IMR-90 (cell line): ENCODE measurements around the gene SPRY1.

Experiments
- BHLHE40 ChIP-seq: fragments of 150-350 bp; IDR thresholded peaks from 2 replicates; pipeline ENCODE4 v1.6.1; 2016; ENCODE audit warnings: mild to moderate bottlenecking, low read depth, low read length
- CHD1 ChIP-seq: IDR thresholded peaks from 2 replicates; pipeline ENCODE4 v1.6.1; 2012; ENCODE audit warnings: low read depth, low read length, improper control_type of control experiment
- CTCF ChIP-seq: conservative IDR thresholded peaks from 2 replicates; pipeline ENCODE4 v1.5.1; 2012; ENCODE audit warnings: mild to moderate bottlenecking, low read depth, low read length, improper control_type of control experiment
- FOS ChIP-seq: fragments of 150-350 bp; IDR thresholded peaks from 2 replicates; pipeline ENCODE4 v1.6.1; 2016; ENCODE audit warnings: low read depth, low read length
- MAFK ChIP-seq: IDR thresholded peaks from 2 replicates; pipeline ENCODE4 v1.6.1; 2012; ENCODE audit warnings: low read depth, low read length, improper control_type of control experiment
- POLR2A ChIP-seq: IDR thresholded peaks from 2 replicates; pipeline ENCODE4 v1.6.1; 2012; ENCODE audit warnings: mild to moderate bottlenecking, low read depth, low read length
- RAD21 ChIP-seq: IDR thresholded peaks from 2 replicates; pipeline ENCODE4 v1.6.1; 2012; ENCODE audit warnings: low read length, improper control_type of control experiment
- RCOR1 ChIP-seq: IDR thresholded peaks from 2 replicates; pipeline ENCODE4 v1.6.1; 2012; ENCODE audit warnings: mild to moderate bottlenecking, low read length, improper control_type of control experiment; ENCODE audit not compliant: insufficient replicate concordance
- RFX5 ChIP-seq: IDR thresholded peaks from 2 replicates; pipeline ENCODE4 v1.8.0; 2012; ENCODE audit warnings: low read depth, mild to moderate bottlenecking, low read length, moderate library complexity
- SMC3 ChIP-seq: fragments of 150-350 bp; IDR thresholded peaks from 2 replicates; pipeline ENCODE4 v1.6.1; 2016; ENCODE audit warnings: low read depth, mild to moderate bottlenecking, antibody characterized with exemption, low read length, moderate library complexity

GRCh38 chr4:123421227-123421936, 24.8 kb downstream of the SPRY1 start:
- TF ChIP-seq CTCF (no peak), RCOR1 (no peak), RAD21 (no peak), CHD1 (no peak), RFX5 (no peak), MAFK (no peak), SMC3 (no peak), POLR2A (no peak), BHLHE40 (no peak), FOS (no peak)
